ENCODE data around the gene DDN. TPM values are rescaled to one million over a fixed set of nuclear protein-coding genes. Genes with fewer than 3 reads are reported as not detected.

DDN gene
- total and polyA plus RNA-seq, 8 donors: 0.03 to 0.12 (median 0.06) TPM; not detected in 3

- no peak for FAIRE-seq
These were observed 30.9 kb upstream of the DDN start for GRCh38 chr12:49030119-49030518.

GRCh38 chr12:49028666-49029275 lies 29.6 kb upstream of the DDN start:
- no peak for ATAC-seq
- Histone ChIP-seq H3K27me3 (no peaks in the 10 kb centered on the region), H3K4me3 (no peak overlapping the region), H3K4me1 (no peaks in the 10 kb centered on the region), H3K27ac (no peak overlapping the region), H3K9me3 (no peaks in the 10 kb centered on the region), H3K36me3 (peaks cover 0 to 66% (median 39%) of the 10 kb centered on the region in 3 donors)
- DNase-seq: no peak
- intact Hi-C loops (cut with DNase I): no loop called here
- FAIRE-seq: no peak
- no peak for TF ChIP-seq CTCF (IDR thresholded peaks at IDR 0.05)
- 82 to 86% methylated on average over 10 of the region's 10 CpGs for WGBS, 2 donors

More at GRCh38 chr12:49030119-49030518, 30.9 kb upstream of the DDN start:
- no peaks in the 10 kb centered on the region for H3K4me1 ChIP-seq
- no peak for TF ChIP-seq CTCF (IDR thresholded peaks at IDR 0.05)
- ATAC-seq (no peak), DNase-seq (peak in 1 of 6 donors; percentile 8)
- intact Hi-C loops (cut with DNase I): no loop called here
- H3K4me3 ChIP-seq: no peak overlapping the region
- WGBS, 2 donors: 87 to 92% methylated on average over 8 of the region's 8 CpGs
- H3K27ac ChIP-seq: no peak overlapping the region
- no peaks in the 10 kb centered on the region for H3K27me3 ChIP-seq
- peaks cover 0 to 60% (median 33%) of the 10 kb centered on the region in 3 donors for H3K36me3 ChIP-seq
- no peaks in the 10 kb centered on the region for H3K9me3 ChIP-seq

- TF ChIP-seq CTCF (IDR thresholded peaks at IDR 0.05): no peak
- H3K36me3 ChIP-seq: peaks cover 0 to 65% (median 39%) of the 10 kb centered on the region in 3 donors
- no peaks in the 10 kb centered on the region for H3K9me3 ChIP-seq
- no peak for DNase-seq
- H3K27ac ChIP-seq: no peak overlapping the region
- intact Hi-C loops (cut with DNase I): no loop called here
- no peak for FAIRE-seq
- H3K27me3 ChIP-seq: no peaks in the 10 kb centered on the region
- WGBS, 2 donors: 91 to 93% methylated on average over 9 of the region's 9 CpGs
- no peaks in the 10 kb centered on the region for H3K4me1 ChIP-seq
- no peak for ATAC-seq
- no peak overlapping the region for H3K4me3 ChIP-seq
These were observed 28.8 kb upstream of the DDN start for GRCh38 chr12:49027846-49028555.

- H3K27me3 ChIP-seq: no peaks in the 10 kb centered on the region
- intact Hi-C loops (cut with DNase I): no loop called here
- FAIRE-seq: no peak
- 95 to 96% methylated on average over 26 of the region's 26 CpGs for WGBS, 2 donors
- no peaks in the 10 kb centered on the region for H3K4me1 ChIP-seq
- no peak for DNase-seq
- no peak overlapping the region for H3K27ac ChIP-seq
- TF ChIP-seq CTCF (IDR thresholded peaks at IDR 0.05): no peak
- peaks cover 0 to 64% (median 36%) of the 10 kb centered on the region in 3 donors for H3K36me3 ChIP-seq
- H3K9me3 ChIP-seq: no peaks in the 10 kb centered on the region
- ATAC-seq: no peak
- no peak overlapping the region for H3K4me3 ChIP-seq
These were observed 27.7 kb upstream of the DDN start for GRCh38 chr12:49026678-49027480.

Measured in pancreas (tissue), 10 donors.